Activated effector memory CD4-positive, alpha-beta T cell treated with anti-CD3 and anti-CD28 coated beads, Interleukin-2, amount 50 U/mL, for 16 hours (primary cell): ENCODE results near the gene CBLB.
"Not testable (repeated sequence)": the region's sequence is repeated elsewhere in the genome, so short reads cannot be mapped to it uniquely, and the experiment has no call there.

Experiments
- DNase-seq: peaks from one replicate; pipeline ENCODE4 v3.0.0-alpha.2; 2020

The CBLB gene

DNA sequence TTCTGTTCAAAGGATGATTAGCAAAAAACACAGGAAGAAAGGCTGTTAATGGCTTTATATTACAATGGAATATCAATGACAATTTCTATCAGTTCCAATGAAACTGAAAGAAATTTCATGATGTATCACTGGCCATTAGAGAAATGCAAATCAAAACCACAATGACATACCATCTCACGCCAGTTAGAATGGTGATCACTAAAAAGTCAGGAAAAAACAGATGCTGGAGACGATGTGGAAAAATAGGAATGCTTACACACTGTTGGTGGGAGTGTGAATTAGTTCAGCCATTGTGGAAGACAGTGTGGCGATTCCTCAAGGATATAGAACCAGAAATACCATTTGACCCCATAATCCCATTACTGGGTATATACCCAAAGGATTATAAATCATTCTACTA is 53.5 kb downstream of the CBLB start:
- not testable (repeated sequence) for DNase-seq

DNA sequence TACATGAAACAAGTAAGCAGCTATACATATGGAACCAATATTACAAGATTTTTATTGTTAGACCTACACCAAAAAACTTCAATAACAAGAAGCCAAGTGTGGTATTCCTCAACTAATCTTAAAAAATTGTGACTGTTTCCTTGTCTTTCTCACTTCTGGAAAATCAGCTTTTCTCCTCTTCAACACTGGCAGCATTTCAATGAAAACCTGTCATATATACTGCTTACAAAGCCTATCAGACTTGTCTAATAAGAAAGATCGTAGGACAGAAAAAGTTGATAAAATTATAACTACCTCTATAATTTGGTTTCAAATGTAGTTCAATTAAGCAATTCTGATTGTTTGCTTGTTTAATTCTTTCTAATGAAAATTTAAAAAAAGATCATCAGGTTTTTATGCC is 55.1 kb downstream of the CBLB start:
- DNase-seq: no peak

DNA sequence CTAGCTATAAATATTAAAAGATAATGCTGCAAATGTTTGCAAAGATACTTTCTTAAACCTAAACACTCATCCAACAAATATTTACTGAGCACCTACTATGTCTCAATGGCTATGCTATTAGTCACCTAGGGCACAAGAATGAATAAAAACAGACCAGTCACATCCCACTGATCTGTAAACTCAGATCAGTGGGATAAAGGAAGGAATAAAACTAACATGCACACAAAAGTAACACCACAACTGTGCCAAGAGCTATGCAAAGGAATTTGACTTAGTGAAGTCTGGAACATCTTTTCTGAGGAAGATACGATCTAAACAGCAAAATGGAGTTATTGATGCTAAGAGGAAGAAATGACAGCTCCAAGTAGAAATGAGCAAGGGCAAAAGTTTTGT is 56.6 kb downstream of the CBLB start:
- DNase-seq: no peak

- DNase-seq: no peak
These were observed 57.2 kb downstream of the CBLB start for GRCh38 chr3:105811518-105812193.

DNA sequence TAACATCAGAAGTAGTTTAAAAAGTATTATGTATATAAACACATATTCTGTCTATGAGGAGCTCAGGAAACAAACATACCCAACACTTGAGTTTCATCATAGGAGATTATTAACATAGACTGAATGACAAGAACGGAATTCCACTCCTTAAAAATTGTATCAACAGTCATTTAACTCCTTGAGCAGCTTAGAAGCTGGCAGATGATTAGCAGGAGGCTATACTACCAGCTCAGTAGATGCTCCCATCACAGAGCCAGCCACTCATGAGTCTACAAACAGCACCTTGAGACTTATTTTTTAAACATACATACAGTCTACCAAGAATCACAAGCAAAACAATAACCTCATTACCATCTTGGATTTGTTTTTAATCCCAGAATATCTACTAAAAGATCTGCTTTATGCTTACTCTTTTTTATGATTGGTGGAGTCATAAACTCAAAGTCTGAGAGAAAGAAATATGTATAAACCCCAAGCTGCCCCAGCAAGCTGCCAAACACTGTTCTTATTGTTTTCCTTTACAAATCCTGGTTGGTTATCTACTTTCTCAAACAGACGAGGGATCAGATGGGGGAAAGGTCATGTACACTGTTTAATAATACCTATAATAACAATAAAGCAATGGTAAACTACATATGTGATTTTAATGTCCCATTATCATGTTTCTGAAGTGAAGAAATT is 59.5 kb downstream of the CBLB start:
- no peak for DNase-seq

DNA sequence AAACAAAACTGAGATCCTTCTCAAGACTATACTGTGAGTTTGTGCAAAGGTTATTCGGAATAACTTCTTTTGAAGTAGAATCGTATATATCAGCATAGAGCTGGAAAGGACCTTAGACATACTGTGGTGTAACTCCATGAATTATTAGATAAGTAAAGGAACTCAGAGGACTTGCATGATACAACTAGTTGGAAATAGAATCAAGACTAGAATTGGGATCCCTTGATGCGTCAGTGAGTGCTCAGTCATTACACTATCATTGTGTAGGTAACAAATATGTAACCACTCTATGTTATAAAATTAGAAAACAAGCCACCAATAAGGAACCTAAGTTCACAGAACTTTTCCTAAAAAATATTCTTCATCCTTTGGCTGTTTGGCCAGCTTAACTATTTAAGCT is 61.1 kb downstream of the CBLB start:
- no peak for DNase-seq

DNA sequence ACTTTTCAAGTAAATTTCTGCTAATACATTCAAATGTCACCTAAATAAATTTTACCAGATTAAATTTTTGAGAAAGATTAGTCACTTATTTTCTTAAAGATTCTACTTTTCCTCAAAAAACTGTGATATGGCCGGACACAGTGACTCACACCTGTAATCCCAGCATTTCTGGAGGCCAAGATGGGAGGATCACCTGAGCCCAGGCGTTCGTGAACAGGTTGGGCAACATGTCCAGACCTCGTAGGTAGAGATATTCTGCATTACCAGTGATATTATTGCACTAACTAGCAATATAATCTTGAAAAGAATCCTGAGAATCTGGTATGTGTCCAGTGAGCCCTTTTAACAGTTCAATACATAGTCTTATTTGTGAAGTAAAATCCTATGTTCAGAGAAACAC is 61.7 kb downstream of the CBLB start:
- DNase-seq: no peak

DNA sequence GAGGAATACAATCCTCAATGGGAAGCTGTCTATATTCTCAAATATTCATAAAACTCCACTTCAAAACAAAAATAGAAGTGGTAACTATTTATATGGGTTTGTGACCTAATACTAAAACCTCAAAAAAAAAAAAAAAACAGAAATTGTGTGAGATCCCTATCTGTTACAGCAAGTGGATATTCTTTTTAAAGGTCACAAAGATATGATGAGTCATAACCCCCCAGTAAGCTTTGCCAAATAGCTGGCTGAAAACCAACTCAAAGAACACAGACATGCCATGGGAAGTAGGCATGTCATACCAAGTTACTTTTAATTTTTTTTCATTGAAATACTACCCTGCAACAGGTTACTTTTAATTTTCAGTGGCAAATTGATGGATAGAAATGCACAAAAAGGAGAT is 62.5 kb downstream of the CBLB start:
- DNase-seq: no peak

- no peak for DNase-seq
These were observed 63.4 kb downstream of the CBLB start for GRCh38 chr3:105805404-105805803.

- DNase-seq: no peak
These were observed 66.6 kb downstream of the CBLB start for GRCh38 chr3:105802118-105802706.

- no peak for DNase-seq
These were observed 67.4 kb downstream of the CBLB start for GRCh38 chr3:105801397-105801796.

DNA sequence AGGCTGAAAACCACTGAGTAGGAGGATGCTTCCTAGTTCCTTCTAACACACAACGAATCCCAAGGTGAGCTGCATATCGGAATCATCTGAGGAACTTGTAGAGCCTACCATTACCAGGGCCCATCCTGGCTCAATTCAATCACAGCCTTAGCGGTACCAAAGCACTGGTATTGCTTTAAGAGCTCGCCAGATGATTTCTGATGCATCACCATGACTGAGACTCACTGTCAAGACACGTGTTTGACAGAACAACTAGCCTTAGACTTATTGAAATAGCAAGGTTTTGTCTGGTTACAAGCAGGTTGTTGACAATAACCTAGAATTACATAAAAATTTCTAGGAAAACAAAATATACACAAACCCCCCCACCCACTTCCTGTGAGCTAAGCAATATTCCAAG is 68.5 kb downstream of the CBLB start:
- no peak for DNase-seq

GRCh38 chr3:105799286-105799685 is 69.5 kb downstream of the CBLB start:
- DNase-seq: no peak

GRCh38 chr3:105798381-105798934 is 70.4 kb downstream of the CBLB start:
- DNase-seq: no peak

- no peak for DNase-seq
These were observed 75.8 kb downstream of the CBLB start for GRCh38 chr3:105793040-105793439.

- no peak for DNase-seq
These were observed 76.7 kb downstream of the CBLB start for GRCh38 chr3:105791919-105792786.

DNA sequence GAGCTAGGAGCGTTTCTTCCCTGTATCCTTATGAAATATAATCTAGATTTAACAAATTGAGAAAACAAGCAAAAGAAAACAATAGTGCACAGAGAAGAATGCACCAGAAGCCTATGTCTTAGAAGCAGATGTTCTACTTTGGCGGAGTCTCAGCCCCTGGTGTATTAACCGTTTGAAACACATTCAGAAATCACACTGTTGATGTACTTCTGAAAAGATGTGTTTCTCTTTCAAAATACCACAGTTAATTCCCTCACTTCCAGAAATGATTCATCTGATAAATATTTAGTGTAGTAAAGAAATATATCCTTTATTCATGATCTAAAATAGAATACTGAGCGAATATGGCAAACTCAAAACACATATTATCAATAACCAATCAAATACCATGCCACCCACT is 77.7 kb downstream of the CBLB start:
- DNase-seq: no peak

GRCh38 chr3:105790534-105790933 is 78.3 kb downstream of the CBLB start:
- no peak for DNase-seq

DNA sequence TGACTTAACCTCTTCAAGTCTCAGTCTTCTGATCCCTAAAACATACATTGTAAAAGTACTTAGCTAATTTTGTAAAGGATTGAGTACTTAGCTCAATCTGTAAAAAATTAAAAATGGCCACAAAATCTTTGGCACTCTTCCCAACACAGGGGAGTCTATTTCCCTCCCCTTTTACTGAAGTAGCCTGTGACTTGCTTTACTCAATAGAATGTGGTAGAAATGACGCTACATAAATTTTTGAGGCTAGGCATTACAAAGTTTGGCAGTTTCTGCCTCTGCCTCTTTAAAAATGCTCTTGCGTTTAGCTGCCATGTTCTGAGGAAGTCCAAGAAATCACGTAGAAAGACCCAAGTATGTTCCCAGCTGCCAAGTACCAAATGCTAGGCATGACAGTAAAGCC is 80.2 kb downstream of the CBLB start:
- no peak for DNase-seq

DNA sequence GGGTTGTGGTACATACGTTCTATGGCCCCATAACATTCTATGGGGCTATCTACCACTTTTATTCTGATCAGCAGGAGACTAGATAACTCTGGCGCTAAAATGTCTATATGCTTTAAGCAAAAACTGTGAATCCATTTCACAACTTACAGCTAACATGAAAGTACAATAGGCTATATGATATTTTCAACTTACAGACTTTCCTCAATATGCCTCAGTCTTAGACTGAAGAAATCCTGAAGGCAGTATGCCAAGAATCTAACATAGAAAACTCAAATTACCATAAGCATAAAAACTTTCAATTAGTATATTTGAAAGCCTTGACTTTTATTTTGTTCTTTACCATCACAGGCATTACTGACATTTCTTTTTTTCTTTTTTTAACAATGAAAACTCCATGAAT is 81.4 kb downstream of the CBLB start:
- DNase-seq: no peak

GRCh38 chr3:105786990-105787389 is 81.8 kb downstream of the CBLB start:
- DNase-seq: no peak

- DNase-seq: no peak
These were observed 82.6 kb downstream of the CBLB start for GRCh38 chr3:105786241-105786640.

DNA sequence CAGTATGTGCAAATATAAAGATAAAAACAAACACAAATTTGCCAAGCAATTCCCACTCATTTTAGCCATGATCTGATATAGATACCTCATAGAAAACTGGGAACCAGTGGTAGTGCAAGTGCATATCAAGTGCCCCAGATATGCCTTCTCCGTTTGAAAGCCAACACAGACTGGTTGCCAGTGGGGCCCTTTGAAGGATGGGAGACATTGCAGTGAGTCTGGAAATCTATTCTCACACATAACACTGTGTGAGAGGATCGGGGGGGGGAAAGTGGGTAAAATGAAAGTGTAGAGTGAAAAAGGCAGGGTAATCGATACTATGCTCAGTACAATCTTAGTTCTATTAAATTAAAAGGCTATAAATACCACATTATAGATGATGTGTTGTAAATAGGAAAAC is 83.0 kb downstream of the CBLB start:
- DNase-seq: no peak
